ENCODE data around the gene LRRC27. TPM values are rescaled to one million over a fixed set of nuclear protein-coding genes. Genes with fewer than 3 reads are reported as not detected.

The LRRC27 gene
- polyA plus RNA-seq, 2 of the 4 experiments (the other 2 are of a cell fraction): 6.5 to 6.9 TPM

GRCh38 chr10:132417957-132418441 is 86.0 kb downstream of the LRRC27 start:
- 85% methylated on average over 19 of the region's 20 CpGs for WGBS (ENCODE audit: missing lambda C conversion rate)
- POLR2A ChIA-PET: no interaction called here

GRCh38 chr10:132418527-132419416 is 86.8 kb downstream of the LRRC27 start:
- FAIRE-seq (no peak), DNase-seq (ENCODE audit: low read depth in 1 of 2, low spot score in 1 of 2) (peak; percentile 68 to 71), ATAC-seq (peak; percentile 44 to 51; a peak in 5 of 6 replicates)
- Histone ChIP-seq H3K4me1 (peaks cover 47% of the 10 kb centered on the region), H3K9me3 (no peaks in the 10 kb centered on the region), H3K4me2 (peak overlapping the region; percentile 48), H3K4me3 (no peak overlapping the region), H3K27ac (peak overlapping the region; percentile 85 to 95)
- ChIA-PET CTCF (interaction anchor here (1.1 to 2.1 kb wide), 4 partner anchors 11 to 33 kb away, joined by 3 to 7 read pairs (median 3); no protein-coding TSS in a partner anchor), POLR2A (no interaction called here)
- 23% methylated on average over 10 of the region's 18 CpGs for WGBS (ENCODE audit: missing lambda C conversion rate)
- TF ChIP-seq PHF8 (IDR thresholded peaks at IDR 0.05; ENCODE audit: borderline replicate concordance, low read depth): no peak
- no peak for TF ChIP-seq CEBPB (IDR thresholded peaks at IDR 0.05)
- TF ChIP-seq ZSCAN20 (CRISPR knock-in tag; IDR thresholded peaks at IDR 0.05): no peak
- TF ChIP-seq SMC3 (IDR thresholded peaks at IDR 0.05): no peak
- no peak for TF ChIP-seq HMGXB4 (CRISPR knock-in tag; IDR thresholded peaks at IDR 0.05; ENCODE audit: borderline replicate concordance)
- TF ChIP-seq POLR2A (IDR thresholded peaks at IDR 0.05; ENCODE audit: low read length): no peak
- TF ChIP-seq FOSL2 (IDR thresholded peaks at IDR 0.05): no peak
- TF ChIP-seq FOSL2 (CRISPR knock-in tag; IDR thresholded peaks at IDR 0.05): no peak
- TF ChIP-seq MAFK (IDR thresholded peaks at IDR 0.05; ENCODE audit: partially characterized antibody): no peak
- no peak for TF ChIP-seq KDM5A (IDR thresholded peaks at IDR 0.05)
- no peak for TF ChIP-seq CBX2 (IDR thresholded peaks at IDR 0.05; ENCODE audit: borderline replicate concordance, low read depth)
- no peak for TF ChIP-seq RARB (CRISPR knock-in tag; IDR thresholded peaks at IDR 0.05)
- TF ChIP-seq EHF (CRISPR knock-in tag; IDR thresholded peaks at IDR 0.05): no peak
- no peak for TF ChIP-seq ELK1 (IDR thresholded peaks at IDR 0.05; ENCODE audit: low read depth, low read length)
- TF ChIP-seq JUNB (IDR thresholded peaks at IDR 0.05): no peak
- TF ChIP-seq HEYL (CRISPR knock-in tag; IDR thresholded peaks at IDR 0.05): no peak
- no peak for TF ChIP-seq HOXB13 (CRISPR knock-in tag; IDR thresholded peaks at IDR 0.05; ENCODE audit: low read depth)
- TF ChIP-seq TP53 (CRISPR knock-in tag; IDR thresholded peaks at IDR 0.05): no peak
- no peak for TF ChIP-seq MAZ (IDR thresholded peaks at IDR 0.05; ENCODE audit: borderline replicate concordance, low read depth, low read length)
- no peak for TF ChIP-seq NPAS2 (CRISPR knock-in tag; IDR thresholded peaks at IDR 0.05; ENCODE audit: borderline replicate concordance)

More at GRCh38 chr10:132417957-132418441, 86.0 kb downstream of the LRRC27 start:
- peaks cover 47% of the 10 kb centered on the region for H3K4me1 ChIP-seq
- H3K9me3 ChIP-seq: no peaks in the 10 kb centered on the region
- H3K4me3 ChIP-seq: no peak overlapping the region
- peak overlapping the region; percentile 48 for H3K4me2 ChIP-seq
- no peak for FAIRE-seq
- no peak for DNase-seq (ENCODE audit: low read depth in 1 of 2, low spot score in 1 of 2)
- no peak for ATAC-seq
- TF ChIP-seq ZC3H11A (IDR thresholded peaks at IDR 0.05): no peak
- TF ChIP-seq ZNF302 (CRISPR knock-in tag; IDR thresholded peaks at IDR 0.05): no peak
- TF ChIP-seq FOSL2 (IDR thresholded peaks at IDR 0.05): no peak
- no peak for TF ChIP-seq FOSL2 (CRISPR knock-in tag; IDR thresholded peaks at IDR 0.05)
- TF ChIP-seq GATA3 (IDR thresholded peaks at IDR 0.05; ENCODE audit: borderline replicate concordance): no peak
- no peak for TF ChIP-seq CHD2 (IDR thresholded peaks at IDR 0.05; ENCODE audit: low read length, partially characterized antibody)
- TF ChIP-seq JUN (IDR thresholded peaks at IDR 0.05): no peak
- no peak for TF ChIP-seq HES2 (IDR thresholded peaks at IDR 0.05)
- TF ChIP-seq POLR2AphosphoS2 (conservative IDR thresholded peaks at IDR 0.05; ENCODE audit: low read length): no peak
- H3K27ac ChIP-seq: peak overlapping the region; percentile 85 to 95
- CTCF ChIA-PET: interaction anchor here (1.1 to 2.1 kb wide), 3 partner anchors 11 to 30 kb away, joined by 3 to 7 read pairs (median 3); no protein-coding TSS in a partner anchor
